CD4-positive, alpha-beta T cell treated with Interferon alpha-2 for 1 hour (primary cell): ENCODE results near the gene NCKAP5.

Source experiments
- DNase-seq, 2 donors: peaks; one replicate each; pipeline ENCODE4 v3.0.0-alpha.2; 2020 to 2022

The NCKAP5 gene

DNA sequence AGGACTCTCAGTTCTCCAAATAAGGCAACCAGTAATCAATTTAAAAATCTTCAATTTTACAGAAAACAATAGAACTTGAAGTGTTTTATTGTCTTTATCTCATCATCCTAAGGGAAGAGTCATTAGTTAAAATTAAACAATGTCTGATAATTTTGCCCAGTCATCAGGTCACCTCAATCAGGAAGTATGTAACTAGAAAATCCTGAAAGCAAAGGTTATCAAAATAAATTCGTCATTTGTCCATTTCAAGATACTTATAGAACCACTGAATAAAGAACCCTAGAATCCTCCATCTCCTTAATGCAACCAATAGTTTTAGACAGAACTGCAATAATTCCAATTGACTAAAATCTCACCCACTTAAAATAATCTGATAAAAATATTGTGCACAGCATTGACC is 115.2 kb downstream of the NCKAP5 start:
- DNase-seq, result no peak

DNA sequence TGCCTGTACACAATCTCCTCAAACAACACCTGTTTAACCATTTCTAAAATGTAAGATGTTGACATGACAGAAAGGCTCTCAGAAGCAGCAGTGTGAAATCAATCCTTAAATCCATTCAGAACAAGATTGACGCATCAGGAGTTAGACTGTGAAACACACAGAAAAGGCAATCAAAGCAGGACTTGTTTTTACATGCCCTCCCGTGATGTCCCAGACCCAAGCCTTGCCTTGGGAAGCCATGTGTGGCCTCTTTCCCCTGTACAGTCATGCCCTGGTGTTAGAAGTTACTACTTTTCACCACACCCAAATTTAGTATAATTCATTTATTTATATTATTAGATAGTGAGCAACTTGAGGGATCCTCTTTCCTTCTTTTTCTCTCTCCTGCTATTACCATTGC is 115.7 kb downstream of the NCKAP5 start:
- no peak for DNase-seq

- no peak for DNase-seq
Observed at GRCh38 chr2:133452146-133452545, 116.1 kb downstream of the NCKAP5 start.

DNA sequence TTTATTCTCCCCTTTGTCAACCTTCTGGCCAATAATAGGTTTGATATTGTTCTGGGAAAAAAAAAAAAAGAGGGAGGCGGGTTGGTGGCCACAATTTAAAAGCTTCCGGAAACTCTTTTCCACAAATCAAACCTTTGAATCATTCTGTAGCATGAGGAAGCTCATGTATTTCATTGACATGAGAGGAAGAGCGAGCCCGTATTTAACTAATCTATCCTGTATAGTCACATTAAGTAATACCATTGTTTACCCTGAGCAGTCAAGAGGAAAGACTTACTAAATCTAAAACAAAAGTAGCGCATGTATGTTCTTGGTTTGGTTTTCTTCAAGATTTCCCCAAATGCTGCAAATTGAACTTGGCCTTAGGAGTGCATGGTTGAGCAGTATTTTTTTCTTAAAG is 120.1 kb downstream of the NCKAP5 start:
- no peak for DNase-seq

DNA sequence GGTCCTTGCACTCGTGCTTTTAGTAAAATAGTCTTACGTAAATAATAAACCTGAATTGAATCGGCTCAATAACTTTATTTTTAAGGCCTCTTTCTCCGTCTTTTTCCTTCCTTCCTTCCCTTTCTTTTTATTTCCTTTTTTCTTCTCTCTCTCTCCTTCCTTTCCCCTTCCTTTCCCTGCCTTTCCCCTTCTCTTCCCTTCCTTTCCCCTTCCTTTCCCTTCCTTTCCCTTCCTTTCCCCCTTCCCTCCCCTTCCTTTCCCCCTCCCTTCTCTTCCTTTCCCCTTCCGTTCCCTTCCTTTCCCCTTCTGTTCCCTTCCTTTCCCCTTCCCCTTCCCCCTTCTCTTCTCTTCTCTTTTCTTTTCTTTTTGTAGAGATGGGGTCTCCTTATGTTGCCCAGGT is 121.0 kb downstream of the NCKAP5 start:
- DNase-seq, result no peak

- DNase-seq, result no peak
Observed at GRCh38 chr2:133444465-133444864, 123.8 kb downstream of the NCKAP5 start.

GRCh38 chr2:133442393-133442792 is 125.9 kb downstream of the NCKAP5 start:
- DNase-seq, result no peak

- DNase-seq, result no peak
Observed at GRCh38 chr2:133439565-133439920, 128.7 kb downstream of the NCKAP5 start.

DNA sequence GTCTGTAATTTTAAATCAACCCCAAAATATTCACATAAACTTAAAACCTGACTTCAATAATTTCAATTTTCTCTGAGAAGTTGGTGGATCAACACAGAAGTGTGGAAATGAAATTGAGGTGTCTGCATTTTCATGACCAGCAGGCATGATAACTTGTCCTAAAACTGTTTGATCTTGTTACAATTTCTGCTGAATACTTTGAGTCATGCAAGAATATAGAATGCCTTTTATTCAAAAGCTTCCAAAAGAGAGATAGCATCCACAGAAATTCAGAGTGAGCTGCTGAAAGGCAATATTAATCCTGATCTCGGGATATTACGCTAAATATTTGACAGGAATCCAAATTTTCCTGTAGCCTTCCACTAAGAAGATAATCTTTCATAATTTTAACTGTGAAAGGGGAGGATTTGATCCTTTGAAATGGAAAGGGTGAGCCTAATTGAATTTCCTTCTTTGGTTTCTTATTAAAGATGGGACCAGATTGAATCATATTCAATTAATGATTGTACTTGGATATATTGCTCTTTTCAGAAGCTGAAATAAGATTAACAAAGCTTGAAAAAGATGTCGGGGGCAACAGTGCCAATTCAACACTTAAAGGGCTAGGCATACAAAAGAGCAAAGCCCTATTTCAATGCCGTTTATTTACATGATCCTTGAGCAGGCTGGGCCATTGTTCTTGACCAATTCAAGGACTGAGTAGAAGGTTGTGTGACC is 129.3 kb downstream of the NCKAP5 start:
- no peak for DNase-seq

DNA sequence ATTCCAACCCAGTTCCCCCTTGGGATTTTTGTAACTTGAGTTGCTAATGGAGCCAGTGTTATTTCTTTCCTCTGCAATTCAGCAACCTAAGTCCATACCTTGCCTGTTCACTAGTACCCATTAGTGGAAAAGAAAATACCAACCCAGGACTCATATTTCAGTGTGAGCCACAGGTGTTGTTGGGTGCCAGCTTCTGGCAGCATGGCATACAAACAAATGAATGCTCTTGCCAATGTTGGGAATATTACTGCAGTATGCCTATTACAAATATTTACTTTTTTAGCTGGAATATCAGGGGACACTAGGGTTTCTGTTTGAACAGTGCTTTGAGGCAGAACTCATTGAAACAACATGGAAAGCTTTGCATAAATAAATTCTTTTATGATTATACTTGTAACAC is 130.2 kb downstream of the NCKAP5 start:
- DNase-seq, result no peak

GRCh38 chr2:133437492-133437891 is 130.8 kb downstream of the NCKAP5 start:
- DNase-seq, result no peak

DNA sequence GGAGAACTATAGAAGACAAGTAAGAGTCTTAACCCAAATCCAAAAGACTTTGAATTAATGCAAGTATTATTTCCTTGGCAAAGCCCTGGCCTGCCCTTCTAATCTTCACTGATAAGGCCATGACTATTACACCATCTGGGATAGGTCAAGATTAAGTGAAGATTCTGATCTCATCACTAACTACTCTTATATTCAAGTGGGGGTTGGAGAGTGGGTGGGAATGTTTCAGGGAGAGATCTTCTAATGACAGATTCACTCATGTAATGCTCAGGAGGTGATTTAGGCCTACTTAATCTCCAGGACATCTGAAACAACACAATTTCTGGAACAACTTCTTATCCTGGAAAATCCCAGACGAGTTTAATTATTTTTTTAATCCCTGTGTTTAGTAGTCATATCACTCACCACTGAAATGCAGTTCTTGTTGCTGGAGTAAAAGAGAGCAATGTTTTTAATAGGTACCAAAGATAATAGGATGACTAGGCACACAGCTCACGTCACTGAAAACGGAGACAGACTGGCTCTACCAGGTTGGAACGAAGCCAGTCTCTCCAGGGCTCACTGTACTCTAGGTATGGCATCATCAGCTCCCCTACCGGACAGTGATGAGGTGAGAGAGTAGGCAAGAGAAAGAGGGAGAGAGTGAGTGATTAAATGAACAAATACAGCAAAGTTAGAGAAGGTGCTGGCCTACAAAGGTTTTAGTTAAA is 133.1 kb downstream of the NCKAP5 start:
- no peak for DNase-seq

DNA sequence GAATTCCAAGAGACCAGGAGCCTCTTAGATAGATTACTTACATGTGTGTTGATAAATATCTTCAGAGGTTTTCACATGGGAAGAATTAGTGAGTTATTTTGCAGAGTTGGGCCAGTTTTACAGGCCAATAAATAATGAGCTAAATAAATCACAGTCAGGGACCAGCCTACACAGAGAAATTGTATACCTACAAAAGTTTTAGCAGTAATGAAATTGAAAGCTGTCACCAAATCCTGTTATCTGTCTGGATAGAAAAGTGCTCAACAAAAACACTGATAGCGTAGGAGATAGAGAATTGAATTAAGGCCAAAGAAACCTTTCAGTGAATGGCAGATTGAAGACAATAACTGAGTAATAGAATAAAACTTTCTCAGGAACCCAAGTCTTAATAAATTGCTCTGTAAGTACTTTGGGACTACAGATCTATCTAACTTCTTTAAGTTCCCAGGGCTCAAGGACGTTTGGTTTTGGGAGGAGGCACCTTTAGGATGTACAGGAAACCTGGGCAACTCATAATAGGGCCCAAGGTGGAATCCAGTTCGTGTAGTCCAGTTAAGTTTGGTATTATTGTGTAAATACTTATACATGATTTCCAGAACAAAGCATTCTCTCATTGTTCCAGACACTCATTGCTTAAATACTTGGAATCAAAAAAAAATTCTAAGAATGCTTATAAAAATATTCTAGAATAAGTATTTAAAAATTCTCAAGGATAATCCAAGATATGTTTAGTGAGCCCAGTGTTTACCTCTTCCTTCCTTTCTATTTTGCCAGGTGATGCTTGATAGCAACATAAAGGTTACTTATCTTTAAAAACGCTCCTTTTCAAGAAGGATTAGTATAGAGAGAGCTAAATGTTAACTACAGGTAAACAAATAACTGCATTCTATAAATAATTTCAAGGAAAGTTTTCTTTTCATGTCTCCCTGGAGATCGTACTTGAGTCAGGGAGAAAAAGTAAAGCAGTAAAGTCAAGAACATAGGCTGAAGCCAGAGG is 134.5 kb downstream of the NCKAP5 start:
- no peak for DNase-seq

DNA sequence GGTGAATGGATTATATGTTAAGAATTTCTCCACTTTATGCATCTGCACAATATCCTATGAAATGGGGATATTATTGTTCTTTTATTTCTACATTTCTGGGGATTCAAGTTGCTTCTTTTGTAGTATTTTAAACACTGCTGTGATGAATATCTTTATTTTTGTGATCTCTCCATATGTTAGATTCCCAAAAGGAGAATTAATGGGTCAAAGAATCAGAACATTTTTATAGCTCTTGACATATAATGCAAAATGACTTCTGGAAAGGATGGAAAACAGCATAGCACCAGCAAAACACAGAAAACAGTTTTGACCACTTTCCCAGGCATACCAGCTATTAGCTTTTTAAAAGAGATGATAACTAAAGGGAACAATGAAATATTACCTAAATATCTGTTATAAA is 135.5 kb downstream of the NCKAP5 start:
- DNase-seq, result no peak

DNA sequence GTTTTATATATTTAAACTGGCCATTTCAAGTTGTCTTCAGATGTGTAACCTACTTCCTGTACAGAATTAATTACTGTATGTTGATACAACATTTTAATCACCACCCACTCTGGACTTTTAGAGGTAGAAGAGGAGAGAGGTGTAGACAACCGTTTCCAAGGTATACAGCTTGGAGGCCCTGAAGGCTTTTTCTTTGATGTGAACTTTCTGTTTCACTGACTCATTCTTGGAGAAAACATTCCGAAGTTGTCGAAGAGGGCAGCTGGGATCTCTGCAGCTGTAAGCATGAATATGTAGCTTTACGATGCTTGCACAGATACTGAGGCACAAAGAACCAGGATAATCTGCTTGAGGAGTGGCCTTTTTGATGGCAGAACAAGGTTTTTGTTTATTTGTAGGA is 137.0 kb downstream of the NCKAP5 start:
- DNase-seq, result no peak

- DNase-seq, result no peak
Observed at GRCh38 chr2:133426791-133427190, 141.5 kb downstream of the NCKAP5 start.

- DNase-seq, result no peak
Observed at GRCh38 chr2:133425612-133426011, 142.7 kb downstream of the NCKAP5 start.

GRCh38 chr2:133424876-133425275 is 143.4 kb downstream of the NCKAP5 start:
- no peak for DNase-seq

DNA sequence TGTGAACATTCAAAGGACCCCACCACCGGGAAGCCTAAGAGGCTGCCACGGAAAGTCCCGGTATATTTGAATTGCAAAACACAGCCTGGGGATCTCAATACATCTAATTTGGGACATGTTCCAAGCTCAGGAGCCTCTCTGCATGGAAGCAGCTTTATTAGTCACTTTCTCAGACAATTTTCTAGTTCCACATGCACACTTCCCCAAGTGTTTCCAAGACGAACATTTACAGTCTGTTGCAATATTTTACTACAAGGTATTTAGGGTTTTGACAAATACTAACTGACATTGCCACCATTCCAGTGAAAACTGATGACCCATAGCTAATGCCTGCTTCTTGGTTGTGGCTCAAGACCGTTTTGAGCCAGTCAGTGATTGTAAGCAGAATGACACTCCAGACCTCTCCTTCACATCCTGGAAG is 145.3 kb downstream of the NCKAP5 start:
- no peak for DNase-seq

- DNase-seq, result no peak
Observed at GRCh38 chr2:133421516-133422324, 146.5 kb downstream of the NCKAP5 start.

DNA sequence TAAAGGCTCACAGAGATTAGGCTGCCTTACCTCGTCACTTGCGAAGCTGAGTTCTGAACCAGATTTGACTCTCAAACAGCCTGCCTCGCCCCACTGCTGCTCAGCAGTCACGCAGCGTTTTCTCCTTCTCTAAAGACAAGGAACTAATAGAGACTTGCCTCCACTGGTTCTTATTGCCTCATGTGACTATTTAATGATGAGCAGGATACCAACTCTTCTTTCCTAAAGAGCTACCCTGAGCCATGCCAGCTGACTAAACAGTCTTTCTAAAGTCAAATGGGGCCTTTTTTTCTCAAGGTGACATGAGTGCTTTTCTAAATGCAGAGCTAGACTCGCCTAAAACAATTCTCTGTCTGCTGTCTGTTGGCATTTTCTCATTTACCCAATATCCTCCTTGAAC is 147.5 kb downstream of the NCKAP5 start:
- no peak for DNase-seq

- no peak for DNase-seq
Observed at GRCh38 chr2:133418671-133419070, 149.6 kb downstream of the NCKAP5 start.

GRCh38 chr2:133418021-133418420 is 150.2 kb downstream of the NCKAP5 start:
- DNase-seq, result no peak
